ENCODE results near the gene CASP9. TPM values are rescaled to one million over a fixed set of nuclear protein-coding genes. Genes with fewer than 3 reads are reported as not detected.
"Not testable (repeated sequence)": the region's sequence is repeated elsewhere in the genome, so short reads cannot be mapped to it uniquely, and the experiment has no call there.

Gene CASP9
- total RNA-seq, 3 donors from 2014 or later: 12.5 to 15.8 (median 13.4) TPM

GRCh38 chr1:15475752-15476314 lies 48.2 kb downstream of the CASP9 start, which contains the start of gene CELA2B:
CELA2B (plus strand) TSS chr1:15476104; CDS start chr1:15476126, 22 bp downstream.
- Histone ChIP-seq H3K36me3 (no peaks in the 10 kb centered on the region), H3K4me1 (no peaks in the 10 kb centered on the region), H3K27me3 (no peaks in the 10 kb centered on the region), H3K4me3 (no peak within 1 kb of the TSS), H3K9me3 (no peaks in the 10 kb centered on the region), H3K27ac (no peak within 1 kb of the TSS)
- no peak for DNase-seq (ENCODE audit: low spot score in 2 of 2)
- intact Hi-C loops (cut with DNase I; ENCODE audit: low total_unique reads): no loop called here
- TF ChIP-seq POLR2A (IDR thresholded peaks at IDR 0.05) (no peak), CTCF (IDR thresholded peaks at IDR 0.05) (no peak), POLR2AphosphoS5 (IDR thresholded peaks at IDR 0.05) (no peak)

- intact Hi-C loops (cut with DNase I; ENCODE audit: low total_unique reads): no loop called here
- no peaks in the 10 kb centered on the region for H3K4me1 ChIP-seq
- H3K4me3 ChIP-seq: no peak overlapping the region
- H3K36me3 ChIP-seq: no peaks in the 10 kb centered on the region
- H3K27me3 ChIP-seq: no peaks in the 10 kb centered on the region
- DNase-seq (ENCODE audit: low spot score in 2 of 2): no peak
- H3K27ac ChIP-seq: no peak overlapping the region
- TF ChIP-seq CTCF (IDR thresholded peaks at IDR 0.05) (no peak), POLR2A (IDR thresholded peaks at IDR 0.05) (no peak), POLR2AphosphoS5 (IDR thresholded peaks at IDR 0.05) (no peak)
- no peaks in the 10 kb centered on the region for H3K9me3 ChIP-seq
Observed at GRCh38 chr1:15472587-15472986, 51.4 kb downstream of the CASP9 start.

GRCh38 chr1:15471723-15472122 lies 52.3 kb downstream of the CASP9 start:
- not testable (repeated sequence) for DNase-seq (ENCODE audit: low spot score in 2 of 2)

GRCh38 chr1:15471067-15471466 lies 52.9 kb downstream of the CASP9 start:
- H3K27ac ChIP-seq; H3K9me3 ChIP-seq; H3K27me3 ChIP-seq; H3K4me3 ChIP-seq; DNase-seq (ENCODE audit: low spot score in 2 of 2); intact Hi-C loops (cut with DNase I; ENCODE audit: low total_unique reads); H3K36me3 ChIP-seq; H3K4me1 ChIP-seq: not testable (repeated sequence)

More at GRCh38 chr1:15471723-15472122, 52.3 kb downstream of the CASP9 start:
- H3K9me3 ChIP-seq; H3K4me3 ChIP-seq; H3K27me3 ChIP-seq; H3K27ac ChIP-seq; intact Hi-C loops (cut with DNase I; ENCODE audit: low total_unique reads); H3K36me3 ChIP-seq; H3K4me1 ChIP-seq: not testable (repeated sequence)

GRCh38 chr1:15469821-15470448 lies 54.1 kb downstream of the CASP9 start:
- H3K36me3 ChIP-seq; intact Hi-C loops (cut with DNase I; ENCODE audit: low total_unique reads); H3K27me3 ChIP-seq; H3K9me3 ChIP-seq; H3K4me3 ChIP-seq; DNase-seq (ENCODE audit: low spot score in 2 of 2); H3K27ac ChIP-seq; H3K4me1 ChIP-seq: not testable (repeated sequence)

- H3K4me3 ChIP-seq: no peak overlapping the region
- H3K4me1 ChIP-seq: no peaks in the 10 kb centered on the region
- no peaks in the 10 kb centered on the region for H3K9me3 ChIP-seq
- H3K27me3 ChIP-seq: no peaks in the 10 kb centered on the region
- DNase-seq (ENCODE audit: low spot score in 2 of 2): no peak
- TF ChIP-seq POLR2AphosphoS5 (IDR thresholded peaks at IDR 0.05) (no peak), POLR2A (IDR thresholded peaks at IDR 0.05) (no peak), CTCF (IDR thresholded peaks at IDR 0.05) (no peak)
- H3K27ac ChIP-seq: no peak overlapping the region
- no peaks in the 10 kb centered on the region for H3K36me3 ChIP-seq
- intact Hi-C loops (cut with DNase I; ENCODE audit: low total_unique reads): no loop called here
Observed at GRCh38 chr1:15469361-15469760, 54.7 kb downstream of the CASP9 start.
